H1 (cell line): Measurements from ENCODE around the gene EMX1. TPM values are rescaled to one million over a fixed set of nuclear protein-coding genes. Genes with fewer than 3 reads are reported as not detected.
A peak's percentile ranks its signal among the peaks of the same experiment; 100 is the strongest.

ENCODE experiments used
- CTCF ChIA-PET: fragments of 300-600 bp; sonication (Branson Sonifier 250); formaldehyde crosslinking; loops from one replicate; lab custom pipeline; 2021; ENCODE audit not compliant: partially characterized antibody; lab: Charles Lee
- POLR2A ChIA-PET: fragments of 300-600 bp; sonication (Branson Sonifier 250); formaldehyde crosslinking; loops from one replicate; lab custom pipeline; 2021; ENCODE audit warnings: inconsistent platforms; ENCODE audit not compliant: partially characterized antibody; lab: Charles Lee
- DNase-seq, 2 experiments: peaks; one replicate each; pipeline versions ENCODE4 v3.0.0 to v3.0.0-alpha.2; 2010 to 2022; ENCODE audit warnings: low spot score in 2 of 2, low read depth in 1 of 2, mixed read lengths in 1 of 2
- FAIRE-seq: peaks from 2 replicates; lab custom pipeline; 2011; peaks lifted over from hg19 to GRCh38; lab: Jason Lieb, UNC
- H2AFZ ChIP-seq: 2 replicates; pipeline ENCODE4 v1.8.1; 2012; ENCODE audit warnings: low read length, inconsistent platforms
- H2AK5ac ChIP-seq: 2 replicates; pipeline ENCODE4 v1.6.1; 2013; ENCODE audit warnings: low read depth, low read length
- H2BK120ac ChIP-seq: replicated peaks from 2 replicates; pipeline ENCODE3; 2013; ENCODE audit warnings: low read depth, low read length, inconsistent platforms
- H2BK12ac ChIP-seq: 2 replicates; pipeline ENCODE4 v1.6.1; 2013; ENCODE audit warnings: low read depth, low read length
- H2BK15ac ChIP-seq: 2 replicates; pipeline ENCODE4 v1.6.1; 2013; ENCODE audit warnings: low read length
- H2BK20ac ChIP-seq: 2 replicates; pipeline ENCODE4 v1.6.1; 2013; ENCODE audit warnings: low read length
- H2BK5ac ChIP-seq: 2 replicates; pipeline ENCODE4 v1.6.1; 2013; ENCODE audit warnings: low read depth, low read length
- H3K14ac ChIP-seq: 2 replicates; pipeline ENCODE4 v1.6.1; 2013; ENCODE audit warnings: inconsistent platforms; ENCODE audit not compliant: insufficient read length
- H3K18ac ChIP-seq: 2 replicates; pipeline ENCODE4 v1.6.1; 2013; ENCODE audit warnings: low read length; ENCODE audit errors: extremely low read depth
- H3K23ac ChIP-seq: 2 replicates; pipeline ENCODE4 v1.6.1; 2013; ENCODE audit warnings: inconsistent platforms; ENCODE audit not compliant: insufficient read length
- H3K23me2 ChIP-seq: 2 replicates; pipeline ENCODE4 v1.6.1; 2013; ENCODE audit warnings: low read depth, low read length
- H3K27ac ChIP-seq: 2 replicates; pipeline ENCODE4 v1.6.1; 2011; ENCODE audit warnings: low read depth, low read length, inconsistent platforms
- H3K27me3 ChIP-seq, 4 experiments: replicated peaks in 1 of 4; 1 replicate in 1 of 4; 2 replicates in 3 of 4; pipeline versions ENCODE4 v1.6.1 to v1.8.1; 2011 to 2013; ENCODE audit warnings: low read length in 3 of 4, mild to moderate bottlenecking in 3 of 4, inconsistent platforms in 2 of 4, mixed read lengths in 2 of 4, moderate library complexity in 1 of 4; ENCODE audit not compliant: control insufficient read depth in 3 of 4, insufficient read depth in 3 of 4; ENCODE audit errors: extremely low read depth in 1 of 4
- H3K36me3 ChIP-seq, 4 experiments: 2 replicates each; pipeline versions ENCODE4 v1.6.1 to v1.8.1; 2011 to 2013; ENCODE audit warnings: mild to moderate bottlenecking in 4 of 4, low read length in 3 of 4, moderate library complexity in 2 of 4, control low read depth in 1 of 4, inconsistent platforms in 1 of 4; ENCODE audit not compliant: insufficient read depth in 4 of 4, control insufficient read depth in 2 of 4
- H3K4ac ChIP-seq: replicated peaks from 2 replicates; pipeline ENCODE3; 2013; ENCODE audit warnings: low read length, low read depth, mixed read lengths, inconsistent platforms; ENCODE audit not compliant: insufficient read length
- H3K4me1 ChIP-seq, 4 experiments: replicated peaks in 1 of 4; 1 replicate in 1 of 4; 2 replicates in 3 of 4; pipeline versions ENCODE4 v1.6.1 to v1.8.1; 2011 to 2013; ENCODE audit warnings: low read length in 3 of 4, inconsistent platforms in 2 of 4, mixed read lengths in 1 of 4; ENCODE audit not compliant: insufficient read depth in 4 of 4, control insufficient read depth in 3 of 4
- H3K4me2 ChIP-seq, 2 experiments: 2 replicates each; pipeline versions ENCODE4 v1.6.1 to v1.8.1; 2011 to 2013; ENCODE audit warnings: low read depth in 2 of 2, low read length in 2 of 2, control low read depth in 1 of 2, inconsistent platforms in 1 of 2, mild to moderate bottlenecking in 1 of 2; ENCODE audit not compliant: insufficient read depth in 1 of 2
- H3K4me3 ChIP-seq, 4 experiments: fragments of 200-600, 300-600 bp in 1 of 4; sonication (generic), shearing (Covaris generic), sonication (Bioruptor Twin) in 1 of 4; 2 replicates each; pipeline versions ENCODE4 v1.5.1 to v1.8.1; 2011 to 2016; ENCODE audit warnings: low read length in 4 of 4, low read depth in 3 of 4, control low read depth in 2 of 4, inconsistent platforms in 2 of 4, mild to moderate bottlenecking in 2 of 4, mixed read lengths in 1 of 4, moderate library complexity in 1 of 4; ENCODE audit not compliant: insufficient read depth in 2 of 4; ENCODE audit errors: extremely low read depth in 1 of 4
- H3K56ac ChIP-seq: replicated peaks from 2 replicates; pipeline ENCODE3; 2013; ENCODE audit warnings: low read depth, mild to moderate bottlenecking, mixed read lengths, low read length, inconsistent platforms; ENCODE audit not compliant: insufficient read length
- H3K79me1 ChIP-seq: 2 replicates; pipeline ENCODE4 v1.6.1; 2013; ENCODE audit warnings: low read depth, low read length, control low read depth
- H3K79me2 ChIP-seq, 2 experiments: 2 replicates each; pipeline versions ENCODE4 v1.6.1 to v1.8.1; 2012 to 2013; ENCODE audit warnings: low read length in 2 of 2, mild to moderate bottlenecking in 2 of 2, inconsistent platforms in 1 of 2; ENCODE audit not compliant: insufficient read depth in 2 of 2, control insufficient read depth in 1 of 2
- H3K9ac ChIP-seq, 4 experiments: replicated peaks in 1 of 4; 1 replicate in 1 of 4; 2 replicates in 3 of 4; pipeline versions ENCODE4 v1.6.1 to v1.8.1; 2011 to 2013; ENCODE audit warnings: low read depth in 3 of 4, low read length in 3 of 4, control low read depth in 2 of 4, mild to moderate bottlenecking in 2 of 4, moderate library complexity in 2 of 4, inconsistent platforms in 1 of 4; ENCODE audit errors: extremely low read depth in 1 of 4
- H3K9me3 ChIP-seq, 2 experiments: 2 replicates each; pipeline versions ENCODE4 v1.6.1 to v1.8.1; 2012 to 2013; ENCODE audit warnings: mild to moderate bottlenecking in 2 of 2, moderate library complexity in 2 of 2, control low read depth in 1 of 2, inconsistent platforms in 1 of 2, low read depth in 1 of 2, low read length in 1 of 2, mixed read lengths in 1 of 2; ENCODE audit not compliant: insufficient read depth in 2 of 2
- H4K20me1 ChIP-seq, 2 experiments: replicated peaks in 1 of 2; 2 replicates each; pipeline versions ENCODE3 to v1.8.1; 2011 to 2013; ENCODE audit warnings: inconsistent platforms in 2 of 2, low read length in 2 of 2, mild to moderate bottlenecking in 1 of 2; ENCODE audit not compliant: insufficient read depth in 2 of 2, control insufficient read depth in 1 of 2
- H4K5ac ChIP-seq: 2 replicates; pipeline ENCODE4 v1.6.1; 2013; ENCODE audit warnings: low read length, low read depth, mixed read lengths, inconsistent platforms; ENCODE audit not compliant: insufficient read length
- H4K8ac ChIP-seq: 2 replicates; pipeline ENCODE4 v1.8.0; 2013; ENCODE audit warnings: mild to moderate bottlenecking, moderate library complexity, low read length, inconsistent platforms; ENCODE audit not compliant: insufficient read depth; ENCODE audit errors: extremely low read depth
- H4K91ac ChIP-seq: replicated peaks from 2 replicates; pipeline ENCODE3; 2013; ENCODE audit warnings: low read length, mixed read lengths, inconsistent platforms; ENCODE audit not compliant: insufficient read length
- CHD2 ChIP-seq: IDR thresholded peaks from 2 replicates; pipeline ENCODE4 v1.6.1; 2012; ENCODE audit warnings: low read length, improper control_type of control experiment
- EP300 ChIP-seq, 2 experiments: IDR thresholded peaks; 1 replicate in 1 of 2; 2 replicates in 1 of 2; pipeline ENCODE4 v1.6.1; 2011 to 2012; ENCODE audit warnings: low read depth in 2 of 2, low read length in 2 of 2, mild to moderate bottlenecking in 2 of 2, borderline replicate concordance in 1 of 2, inconsistent platforms in 1 of 2, moderate library complexity in 1 of 2
- FOSL1 ChIP-seq: IDR thresholded peaks from 2 replicates; pipeline ENCODE4 v1.6.1; 2011; ENCODE audit warnings: mild to moderate bottlenecking, low read depth, low read length, moderate library complexity; ENCODE audit not compliant: insufficient read depth
- JUND ChIP-seq: IDR thresholded peaks from 2 replicates; pipeline ENCODE4 v1.6.1; 2011; ENCODE audit warnings: mild to moderate bottlenecking, improper control_type of control experiment, low read length
- NRF1 ChIP-seq: IDR thresholded peaks from 2 replicates; pipeline ENCODE4 v1.6.1; 2011; ENCODE audit warnings: mild to moderate bottlenecking, low read depth, low read length, improper control_type of control experiment
- RXRA ChIP-seq: IDR thresholded peaks from 2 replicates; pipeline ENCODE4 v1.6.1; 2011; ENCODE audit warnings: low read depth, mild to moderate bottlenecking, low read length, moderate library complexity; ENCODE audit not compliant: insufficient read depth
- SP2 ChIP-seq: IDR thresholded peaks from 2 replicates; pipeline ENCODE4 v1.6.1; 2012; ENCODE audit warnings: mild to moderate bottlenecking, low read length, inconsistent platforms
- SP4 ChIP-seq: IDR thresholded peaks from 2 replicates; pipeline ENCODE4 v1.6.1; 2012; ENCODE audit warnings: low read length, inconsistent platforms
- WGBS, 2 experiments: shearing (Covaris generic) in 1 of 2; methylation state at CpG; one replicate each; pipeline versions ENCODE4 v1.1.6 to v1.1.7; 2013 to 2015; ENCODE audit warnings: low lambda C conversion rate in 2 of 2, mixed read lengths in 2 of 2, inconsistent platforms in 1 of 2, low coverage in 1 of 2, missing lambda C conversion rate in 1 of 2; ENCODE audit not compliant: insufficient replicate concordance in 2 of 2, insufficient coverage in 1 of 2, insufficient read length in 1 of 2; ENCODE audit errors: extremely low coverage in 1 of 2, missing lambda C conversion rate in 1 of 2; 5-methylcytosine and 5-hydroxymethylcytosine counted together
- polyA plus RNA-seq, 7 experiments: library from polyadenylated mRNA; depleted of rRNA in 3 of 7; stranded (reverse) in 5 of 7; unstranded in 2 of 7; fragments of >200 nt in 5 of 7; fragments of 200-250 nt in 2 of 7; gene quantifications; 1 replicate in 5 of 7; 2 replicates in 1 of 7; 4 replicates in 1 of 7; pipeline versions ENCODE4 v1.2.1 to v1.2.3, GENCODE V29; 2011 to 2013; ENCODE audit warnings: missing spikeins in 2 of 7, mixed read lengths in 2 of 7
- total RNA-seq: library from RNA; stranded (reverse); fragmentation: NEBNext Ultra II Directional; extraction: Animal tissue kit (Norgen Biotek cat#: 25700); gene quantifications from 2 replicates; pipeline ENCODE4 v1.2.1, GENCODE V29; 2021

EMX1 gene
- total and polyA plus RNA-seq, 2 of the 8 experiments (the other 6 are each of a cell fraction or from before 2014, with no cell fraction given), result 2.4 to 4.9 TPM

GRCh38 chr2:72894514-72894913 is 22.8 kb upstream of the EMX1 start:
- H3K27ac ChIP-seq, result no peak overlapping the region
- no peak for DNase-seq
- ChIA-PET POLR2A (interaction anchor here (0.8 to 1.3 kb wide), 4 partner anchors 15 to 40 kb away, joined by 3 to 5 read pairs (median 4); no protein-coding TSS in a partner anchor), CTCF (interaction anchor here (0.5 to 19.1 kb wide), 33 partner anchors 8 to 368 kb away, joined by 3 to 497 read pairs (median 7); partner anchors contain the start of gene EMX1)
- no peaks in the 10 kb centered on the region for H3K9me3 ChIP-seq
- no peak overlapping the region for H2AFZ ChIP-seq
- H2BK120ac ChIP-seq, result peak overlapping the region; percentile 57
- H2BK5ac ChIP-seq, result peak overlapping the region; percentile 0; the same call in 1 of the 2 replicates
- no peaks in the 10 kb centered on the region for H3K79me2 ChIP-seq
- no peak overlapping the region for H4K5ac ChIP-seq
- H3K4me2 ChIP-seq, result 0 out of 4 replicates have a peak overlapping the region, but pooled peaks of 1 of the 2 experiments have one; percentile 22
- no peak overlapping the region for H3K9ac ChIP-seq
- no peak for TF ChIP-seq JUND
- no peak for TF ChIP-seq RXRA
- no peak for TF ChIP-seq SP2
- no peak for TF ChIP-seq EP300 (IDR thresholded peaks at IDR 0.05; ENCODE audit: borderline replicate concordance in 1 of 2, low read depth in 2 of 2, low read length in 2 of 2)
- TF ChIP-seq FOSL1, result no peak
- no peak for TF ChIP-seq CHD2
- no peak for TF ChIP-seq NRF1
- TF ChIP-seq SP4, result no peak
- H2AK5ac ChIP-seq, result no peak overlapping the region; the same call in 1 of the 2 replicates
- 0 out of 2 replicates have a peak overlapping the region, but pooled peaks have one; percentile 65 for H2BK15ac ChIP-seq
- H3K23me2 ChIP-seq, result no peaks in the 10 kb centered on the region; the same call in 1 of the 2 replicates
- H4K91ac ChIP-seq, result peak overlapping the region; percentile 95
- H3K14ac ChIP-seq, result no peak overlapping the region
- peak overlapping the region; percentile 97; the same call in 1 of the 2 replicates for H2BK12ac ChIP-seq
- H3K4me1 ChIP-seq, result peaks cover 5 to 9% (median 7%) of the 10 kb centered on the region in 4 experiments
- H4K8ac ChIP-seq, result no peak overlapping the region
- H3K23ac ChIP-seq, result no peak overlapping the region
- H3K36me3 ChIP-seq, result no peaks in the 10 kb centered on the region
- H4K20me1 ChIP-seq, result no peaks in the 10 kb centered on the region
- H3K4ac ChIP-seq, result peak overlapping the region; percentile 46
- peak overlapping the region; percentile 66; the same call in 1 of the 2 replicates for H2BK20ac ChIP-seq
- peak overlapping the region; percentile 89; the same call in 1 of the 2 replicates for H3K18ac ChIP-seq
- no peak overlapping the region for H3K4me3 ChIP-seq
- no peaks in the 10 kb centered on the region for H3K79me1 ChIP-seq
- FAIRE-seq, result no peak
- H3K27me3 ChIP-seq, result peaks cover 0 to 37% (median 31%) of the 10 kb centered on the region in 4 experiments; a peak in 6 of 7 replicates
- H3K56ac ChIP-seq, result no peak overlapping the region
- WGBS, 2 experiments, result 86% methylated on average over 9 of the region's 9 CpGs; no CpG with 5 or more reads in 1 of the 2 experiments
